ENCODE data around the gene CCN2. TPM values are rescaled to one million over a fixed set of nuclear protein-coding genes. Genes with fewer than 3 reads are reported as not detected.

The CCN2 gene
- total RNA-seq = not detected

DNA sequence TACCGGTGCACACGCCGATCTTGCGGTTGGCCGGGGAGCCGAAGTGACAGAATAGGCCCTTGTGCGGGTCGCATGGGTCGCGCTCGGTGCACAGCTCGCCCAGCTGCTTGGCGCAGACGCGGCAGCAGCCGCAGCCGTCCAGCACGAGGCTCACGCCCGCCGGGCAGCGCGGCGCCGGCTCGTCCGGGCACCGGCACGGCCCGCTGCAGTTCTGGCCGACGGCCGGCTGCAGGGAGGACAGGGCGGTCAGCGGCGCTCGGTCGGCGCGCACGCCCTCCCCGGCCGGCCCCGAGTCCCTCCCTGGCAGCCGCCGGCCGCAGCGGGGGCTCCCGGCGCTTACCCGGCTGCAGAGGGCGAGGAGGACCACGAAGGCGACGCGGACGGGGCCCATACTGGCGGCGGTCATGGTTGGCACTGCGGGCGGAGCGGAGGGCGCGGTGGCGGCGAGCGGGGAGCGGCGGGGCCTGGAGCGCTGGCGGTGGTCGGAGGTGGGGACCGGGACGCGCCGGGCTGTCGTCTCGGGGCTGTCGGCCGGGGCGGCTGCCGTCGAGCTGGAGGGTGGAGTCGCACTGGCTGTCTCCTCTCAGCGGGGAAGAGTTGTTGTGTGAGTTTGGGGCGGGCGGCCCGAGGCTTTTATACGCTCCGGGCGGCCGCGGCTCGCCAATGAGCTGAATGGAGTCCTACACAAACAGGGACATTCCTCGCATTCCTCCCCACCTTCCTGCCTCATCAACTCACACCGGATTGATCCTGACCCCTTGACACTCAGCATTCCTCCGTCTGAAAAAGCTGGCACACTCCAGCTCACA lies at the start of gene CCN2:
CCN2 (minus strand) TSS at position 606 of the 809 bp plus-strand sequence; CDS start at position 406, 200 bp downstream.
- ChIA-PET POLR2A (no interaction called here), CTCF (no interaction called here)

- ChIA-PET CTCF (no interaction called here), POLR2A (no interaction called here)
These were observed 49.1 kb upstream of the CCN2 start for GRCh38 chr6:132000296-132000695.

DNA sequence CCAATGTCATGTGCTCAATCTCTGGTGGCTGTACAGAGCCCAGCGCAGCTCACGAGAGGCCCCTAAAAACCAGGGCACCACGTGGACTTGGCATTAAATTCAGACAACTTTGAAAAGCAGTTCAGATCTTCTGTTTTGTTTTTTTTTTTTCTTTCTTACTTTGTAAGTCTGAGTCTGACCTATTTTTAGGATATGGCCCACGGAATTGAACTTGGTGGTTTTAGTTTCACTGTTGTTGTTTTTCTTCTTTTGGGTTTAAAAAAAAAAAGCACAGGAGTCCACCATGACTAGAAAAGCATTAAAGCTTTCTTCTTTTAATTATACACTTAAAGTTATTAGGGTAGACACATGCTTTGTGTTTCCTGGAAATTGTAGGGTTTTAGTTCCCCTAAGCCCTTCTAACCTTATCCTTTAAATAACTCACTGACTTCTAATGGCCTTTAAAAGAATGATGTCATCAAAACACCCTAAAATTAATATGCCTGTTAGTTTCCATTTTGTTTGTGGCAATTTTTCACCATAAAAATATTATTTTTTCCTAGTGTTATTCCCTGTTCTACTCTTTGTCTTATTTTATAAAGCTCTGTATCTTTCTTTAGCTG lies 48.5 kb upstream of the CCN2 start:
- ChIA-PET POLR2A (no interaction called here), CTCF (no interaction called here)

DNA sequence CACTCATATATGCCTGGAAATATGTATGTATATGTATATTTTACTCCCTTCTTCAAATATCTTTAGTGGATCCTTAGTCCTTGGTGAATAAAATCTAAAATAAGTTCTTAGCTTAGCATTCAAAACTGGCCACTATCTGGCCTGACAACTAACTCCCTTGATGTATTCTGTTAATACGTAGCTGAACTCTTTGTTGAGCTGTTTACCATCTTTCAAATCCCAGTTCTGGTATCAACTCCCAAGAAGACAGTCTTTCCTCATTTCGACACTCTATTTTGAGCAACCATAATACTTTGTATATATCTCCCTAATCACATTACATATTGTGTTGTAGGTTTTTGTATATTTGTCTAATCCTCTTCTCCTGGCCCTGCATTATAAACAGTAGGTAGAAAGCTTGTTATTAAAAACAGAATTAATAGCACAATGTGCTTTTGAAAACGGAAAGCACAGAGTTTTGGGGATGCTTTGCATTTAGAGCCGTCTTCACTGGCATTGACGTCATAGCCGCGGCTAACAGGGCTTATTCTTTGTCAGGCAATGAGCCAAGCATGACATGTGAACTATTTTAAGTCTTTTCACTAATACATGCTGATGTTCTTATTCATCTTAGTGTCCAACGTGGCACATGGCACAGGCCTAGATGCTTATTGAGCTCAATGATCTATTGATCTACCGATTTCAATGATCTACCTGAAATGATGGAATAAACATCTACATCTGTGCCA lies 47.2 kb upstream of the CCN2 start:
- ChIA-PET CTCF (no interaction called here), POLR2A (no interaction called here)

- CTCF ChIA-PET = no interaction called here
These were observed 46.4 kb upstream of the CCN2 start for GRCh38 chr6:131997429-131998153.

GRCh38 chr6:131995917-131996316 lies 44.7 kb upstream of the CCN2 start:
- ChIA-PET CTCF (no interaction called here), POLR2A (no interaction called here)

More at GRCh38 chr6:131997429-131998153, 46.4 kb upstream of the CCN2 start:
- POLR2A ChIA-PET = no interaction called here

DNA sequence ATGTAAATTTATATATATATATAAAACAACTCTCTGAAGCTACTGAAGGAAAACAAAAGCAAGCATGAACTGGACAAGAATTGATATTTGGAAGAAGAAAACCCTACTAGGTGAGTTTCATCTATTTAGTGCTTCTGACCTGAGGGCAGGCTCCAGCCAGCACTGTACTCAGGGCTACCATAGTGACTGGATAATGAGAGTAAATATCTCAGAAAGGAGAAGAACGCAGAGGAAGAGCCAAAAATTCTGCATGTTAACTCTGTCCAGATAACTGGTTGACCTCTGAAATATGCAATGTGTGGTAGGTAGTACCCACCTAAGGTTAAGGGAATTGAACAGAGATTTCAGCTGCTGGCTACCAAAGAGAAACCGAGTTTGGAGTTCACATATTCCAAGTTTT lies 41.4 kb upstream of the CCN2 start:
- ChIA-PET POLR2A (no interaction called here), CTCF (no interaction called here)

DNA sequence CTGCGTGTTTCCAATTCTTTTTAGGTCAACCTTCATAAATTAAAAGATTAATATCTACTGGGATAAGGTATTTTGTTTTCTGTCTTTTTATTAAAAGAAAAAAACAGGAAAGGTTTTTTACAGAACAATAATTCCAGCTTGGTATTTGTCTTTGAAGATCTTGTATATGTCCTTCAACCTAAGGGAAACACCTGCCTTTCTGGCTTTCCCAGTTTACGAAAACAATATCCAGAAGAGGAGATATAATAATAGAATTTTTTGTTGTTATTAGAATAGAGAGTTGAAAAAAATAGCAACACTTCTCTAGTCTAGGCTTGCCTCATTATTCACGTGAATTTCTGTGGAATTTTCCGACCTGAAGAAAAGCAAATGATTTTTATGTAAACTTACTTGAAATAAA lies 37.9 kb upstream of the CCN2 start:
- ChIA-PET CTCF (no interaction called here), POLR2A (no interaction called here)

- CTCF ChIA-PET = no interaction called here
These were observed 31.6 kb upstream of the CCN2 start for GRCh38 chr6:131982740-131983259.

DNA sequence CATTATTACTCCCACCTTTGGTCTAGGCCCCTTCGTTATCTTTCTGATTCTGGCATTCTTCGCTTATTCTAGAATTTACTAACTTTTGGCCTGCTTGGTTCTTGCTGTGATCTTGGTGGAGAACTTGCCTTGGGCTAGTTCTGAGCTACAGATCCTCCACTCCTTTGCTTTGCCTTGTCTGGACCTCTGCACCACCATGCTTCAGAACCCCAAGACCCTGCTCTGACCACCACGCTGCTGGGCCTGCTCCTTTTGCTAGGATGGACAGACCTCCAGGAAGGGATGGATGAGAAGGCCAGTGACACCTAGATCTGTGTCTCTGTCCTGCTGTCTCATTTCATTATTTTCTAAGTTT lies 30.4 kb upstream of the CCN2 start:
- ChIA-PET POLR2A (no interaction called here), CTCF (no interaction called here)

More at GRCh38 chr6:131982740-131983259, 31.6 kb upstream of the CCN2 start:
- POLR2A ChIA-PET = no interaction called here

DNA sequence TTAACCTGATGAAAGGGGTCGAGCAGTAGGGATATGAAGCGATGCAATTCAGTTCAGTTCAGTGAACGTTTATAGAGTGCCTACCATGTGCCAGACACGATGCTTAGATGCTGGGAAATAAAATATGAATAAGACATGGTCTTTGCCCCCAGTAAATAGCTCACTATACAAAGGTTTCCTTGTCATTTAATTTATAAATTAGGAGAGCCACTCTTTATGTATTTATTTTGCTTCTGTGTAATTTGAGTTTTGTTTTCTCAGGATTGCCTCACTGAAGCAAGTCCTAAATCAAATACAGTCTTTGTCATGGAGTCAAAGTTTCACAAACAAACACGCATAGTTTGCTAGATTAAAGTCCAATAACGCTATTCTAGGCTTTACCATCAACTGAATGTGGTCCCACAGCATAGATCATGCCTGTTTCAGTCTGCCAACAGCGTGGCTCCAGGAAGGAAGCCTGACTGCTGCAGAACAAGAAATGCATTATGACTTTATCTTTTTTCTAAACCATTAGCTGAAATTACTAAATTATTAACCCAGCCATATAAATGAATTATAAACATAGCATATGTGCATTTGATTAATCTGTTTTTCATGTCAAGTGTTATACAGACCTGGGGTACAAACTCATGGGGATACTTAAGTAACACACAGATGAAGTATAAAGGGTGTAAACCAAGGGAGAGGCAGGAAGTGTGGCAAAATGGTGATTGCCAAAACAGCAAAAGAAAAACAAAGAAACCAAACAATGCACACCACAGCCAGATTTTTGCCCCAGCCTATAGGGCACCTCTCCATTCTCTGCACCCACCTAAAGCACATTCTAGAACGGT lies 29.8 kb upstream of the CCN2 start:
- ChIA-PET POLR2A (no interaction called here), CTCF (no interaction called here)

- CTCF ChIA-PET = no interaction called here
- POLR2A ChIA-PET = no interaction called here
These were observed 29.2 kb upstream of the CCN2 start for GRCh38 chr6:131980338-131980790.

DNA sequence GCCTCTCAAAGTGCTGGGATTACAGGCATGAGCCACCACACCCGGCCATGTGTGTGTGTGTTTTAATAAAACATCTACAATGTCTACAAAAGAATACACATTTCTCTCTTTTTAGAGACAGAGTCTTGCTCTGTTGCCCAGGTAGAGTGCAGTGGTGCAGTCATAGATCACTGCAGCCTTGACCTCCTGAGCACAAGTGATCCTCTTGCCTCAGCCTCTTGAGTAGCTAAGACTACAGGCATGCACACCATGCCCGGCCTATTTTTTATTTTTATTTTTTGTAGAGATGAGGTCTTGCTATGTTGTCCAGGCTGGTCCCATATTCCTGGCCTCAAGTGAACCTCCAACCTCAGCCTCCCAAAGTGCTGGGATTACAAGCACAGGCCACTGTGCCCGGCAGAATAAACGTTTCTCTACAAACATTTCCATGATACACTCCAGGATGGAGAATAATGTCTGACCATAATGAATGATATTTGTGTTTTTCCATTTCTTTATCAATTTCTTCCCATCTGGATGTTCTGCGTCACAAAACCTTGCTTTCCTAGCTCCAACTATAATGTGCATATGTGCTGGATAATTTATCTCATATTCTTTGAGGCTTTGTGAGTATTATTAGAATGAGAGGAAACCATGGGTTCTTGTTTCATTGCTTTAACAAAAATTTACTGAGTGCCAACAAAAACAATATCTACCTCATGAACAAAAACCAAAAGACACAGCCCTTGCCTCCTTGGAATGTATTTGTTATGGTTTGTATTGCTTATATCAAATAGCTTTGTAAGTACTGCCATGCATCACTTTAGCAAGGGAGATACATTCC lies 28.6 kb upstream of the CCN2 start:
- ChIA-PET POLR2A (no interaction called here), CTCF (no interaction called here)

DNA sequence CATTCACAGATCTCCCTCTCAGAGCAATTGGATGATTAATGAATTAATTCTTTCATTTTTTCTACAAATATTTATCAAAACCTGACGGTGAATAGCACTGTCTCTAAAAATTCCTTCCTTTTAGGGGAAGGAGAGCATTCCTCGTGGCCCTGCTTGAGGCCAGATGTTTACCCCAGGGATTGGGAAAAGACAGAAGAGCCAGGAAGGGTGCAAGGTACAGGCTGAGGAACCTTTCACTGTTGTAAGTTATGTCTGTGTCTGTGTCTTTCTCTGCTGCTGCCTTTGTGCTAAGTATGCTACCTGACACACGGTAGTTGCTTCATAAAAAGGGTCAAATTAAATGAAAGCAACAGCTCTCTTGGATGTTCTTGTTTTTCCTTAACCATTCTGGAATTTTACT lies 27.4 kb upstream of the CCN2 start:
- CTCF ChIA-PET = no interaction called here
- POLR2A ChIA-PET = no interaction called here

- CTCF ChIA-PET = no interaction called here
- POLR2A ChIA-PET = no interaction called here
These were observed 25.4 kb upstream of the CCN2 start for GRCh38 chr6:131976545-131977061.

- POLR2A ChIA-PET = no interaction called here
- CTCF ChIA-PET = no interaction called here
These were observed 21.6 kb upstream of the CCN2 start for GRCh38 chr6:131972741-131973140.

GRCh38 chr6:131970076-131970859 lies 19.1 kb upstream of the CCN2 start:
- ChIA-PET POLR2A (no interaction called here), CTCF (no interaction called here)

- ChIA-PET POLR2A (no interaction called here), CTCF (no interaction called here)
These were observed 17.5 kb upstream of the CCN2 start for GRCh38 chr6:131968656-131969055.

Data from activated CD8-positive, alpha-beta memory T cell treated with anti-CD3 and anti-CD28 coated beads for 36 hours (primary cell).